IMR-90 (cell line): ENCODE measurements around the gene DNAJC7.

Experiments
- TF ChIP-seq, protein P1 (sequence below): conservative IDR thresholded peaks from 2 replicates; pipeline ENCODE4 v1.5.1; 2012; ENCODE audit warnings: mild to moderate bottlenecking, low read depth, low read length, improper control_type of control experiment
- TF ChIP-seq, protein P2 (sequence below): fragments of 150-350 bp; IDR thresholded peaks from 2 replicates; pipeline ENCODE4 v1.6.1; 2017; ENCODE audit warnings: mild to moderate bottlenecking, antibody characterized with exemption, low read length, low read depth

DNA sequence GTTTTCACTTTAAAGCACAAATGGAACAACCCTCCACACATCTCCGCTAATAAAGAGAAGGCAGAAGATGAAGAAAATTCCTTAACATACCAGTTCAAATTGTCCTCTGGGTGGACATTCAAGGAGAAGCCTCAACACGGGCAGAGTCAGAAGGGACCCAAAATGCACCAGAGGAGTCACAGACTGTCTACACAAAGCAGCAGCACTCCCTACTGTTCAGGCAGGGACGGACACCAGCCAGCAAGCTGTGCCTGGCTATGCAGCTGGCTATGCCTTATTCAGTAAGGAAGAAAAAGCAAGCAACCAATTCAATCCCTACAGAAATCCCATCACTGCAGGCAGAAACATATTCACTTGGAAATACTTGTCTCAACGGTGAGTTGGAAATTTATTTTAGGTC lies 8.1 kb downstream of the DNAJC7 start:
- TF ChIP-seq, protein P1, sequence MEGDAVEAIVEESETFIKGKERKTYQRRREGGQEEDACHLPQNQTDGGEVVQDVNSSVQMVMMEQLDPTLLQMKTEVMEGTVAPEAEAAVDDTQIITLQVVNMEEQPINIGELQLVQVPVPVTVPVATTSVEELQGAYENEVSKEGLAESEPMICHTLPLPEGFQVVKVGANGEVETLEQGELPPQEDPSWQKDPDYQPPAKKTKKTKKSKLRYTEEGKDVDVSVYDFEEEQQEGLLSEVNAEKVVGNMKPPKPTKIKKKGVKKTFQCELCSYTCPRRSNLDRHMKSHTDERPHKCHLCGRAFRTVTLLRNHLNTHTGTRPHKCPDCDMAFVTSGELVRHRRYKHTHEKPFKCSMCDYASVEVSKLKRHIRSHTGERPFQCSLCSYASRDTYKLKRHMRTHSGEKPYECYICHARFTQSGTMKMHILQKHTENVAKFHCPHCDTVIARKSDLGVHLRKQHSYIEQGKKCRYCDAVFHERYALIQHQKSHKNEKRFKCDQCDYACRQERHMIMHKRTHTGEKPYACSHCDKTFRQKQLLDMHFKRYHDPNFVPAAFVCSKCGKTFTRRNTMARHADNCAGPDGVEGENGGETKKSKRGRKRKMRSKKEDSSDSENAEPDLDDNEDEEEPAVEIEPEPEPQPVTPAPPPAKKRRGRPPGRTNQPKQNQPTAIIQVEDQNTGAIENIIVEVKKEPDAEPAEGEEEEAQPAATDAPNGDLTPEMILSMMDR, result 0 out of 2 replicates have a peak, but pooled peaks have one; percentile 14
- TF ChIP-seq, protein P2, sequence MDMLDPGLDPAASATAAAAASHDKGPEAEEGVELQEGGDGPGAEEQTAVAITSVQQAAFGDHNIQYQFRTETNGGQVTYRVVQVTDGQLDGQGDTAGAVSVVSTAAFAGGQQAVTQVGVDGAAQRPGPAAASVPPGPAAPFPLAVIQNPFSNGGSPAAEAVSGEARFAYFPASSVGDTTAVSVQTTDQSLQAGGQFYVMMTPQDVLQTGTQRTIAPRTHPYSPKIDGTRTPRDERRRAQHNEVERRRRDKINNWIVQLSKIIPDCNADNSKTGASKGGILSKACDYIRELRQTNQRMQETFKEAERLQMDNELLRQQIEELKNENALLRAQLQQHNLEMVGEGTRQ, result no peak
